DMS153 (cell line): ENCODE measurements around the gene KRTAP10-4.
"Not testable (repeated sequence)": the region's sequence is repeated elsewhere in the genome, so short reads cannot be mapped to it uniquely, and the experiment has no call there.

Experiments
- DNase-seq: peaks from one replicate; lab custom pipeline; 2025; lab: John Stamatoyannopoulos, UW

Gene KRTAP10-4

DNA sequence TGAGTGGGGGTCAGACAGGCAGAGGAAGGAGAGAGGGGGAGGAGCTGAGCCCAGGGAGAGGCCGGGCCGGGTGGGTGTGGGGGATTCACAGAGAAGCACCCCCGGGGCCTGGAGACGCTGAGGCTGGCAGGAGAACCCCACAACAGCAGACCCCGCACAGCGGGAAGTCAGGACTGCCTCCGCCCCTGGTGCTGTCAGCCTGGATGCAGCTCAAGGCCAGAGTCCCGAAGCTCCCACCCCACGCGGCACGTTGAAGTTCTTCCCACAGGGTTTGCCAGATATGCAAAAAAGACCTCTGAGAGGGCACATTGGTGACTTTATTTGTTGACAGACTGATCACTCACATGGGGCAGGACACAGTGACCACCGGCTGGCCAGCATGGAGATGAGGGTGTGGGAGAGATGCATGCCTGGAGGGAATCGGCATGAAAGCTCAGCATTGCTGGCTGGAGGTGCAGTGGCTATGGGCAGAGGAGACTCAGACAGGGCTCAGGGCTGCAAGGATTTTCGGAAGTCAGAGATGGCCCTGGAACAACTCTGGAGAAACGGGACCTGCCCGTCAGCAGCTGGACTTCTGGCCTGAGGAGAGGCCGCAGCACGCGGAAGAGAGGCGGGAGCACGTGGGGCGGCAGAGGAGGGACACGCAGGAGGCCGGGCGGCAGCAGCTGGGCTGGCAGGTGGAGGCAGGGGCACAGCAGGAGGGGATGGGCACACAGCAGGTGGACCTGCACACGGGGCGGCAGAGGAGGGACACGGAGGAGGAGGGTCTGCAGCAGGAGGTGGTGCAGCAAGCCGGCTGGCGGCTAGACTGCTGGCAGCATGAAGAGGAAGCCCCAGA lies 15.8 kb upstream of the KRTAP10-4 start:
- DNase-seq, result no peak

GRCh38 chr21:44558329-44558675 lies 15.2 kb upstream of the KRTAP10-4 start:
- not testable (repeated sequence) for DNase-seq

- DNase-seq, result no peak
These were observed 14.8 kb upstream of the KRTAP10-4 start, which contains the start of gene KRTAP10-3 for GRCh38 chr21:44558695-44559094. Gene KRTAP10-3 (minus strand): TSS chr21:44558795. CDS start chr21:44558715, 80 bp downstream.

DNA sequence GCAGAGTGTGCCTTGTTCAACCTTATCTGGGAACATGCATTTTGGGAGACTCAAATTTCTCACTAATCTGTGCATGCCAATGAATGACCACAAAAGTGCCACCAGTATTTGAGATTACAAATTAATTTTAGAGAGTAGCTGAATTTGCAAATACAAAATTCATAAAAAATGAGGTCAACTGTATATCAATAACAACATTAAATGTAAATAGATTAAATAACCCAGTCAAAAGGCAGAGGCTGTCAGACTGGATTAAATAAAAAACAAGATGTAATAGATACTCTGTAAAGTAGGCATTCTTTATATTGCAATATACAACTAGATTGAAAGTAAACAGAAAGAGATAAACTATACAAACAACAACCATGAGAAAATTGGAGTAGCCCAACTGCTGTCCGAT lies 9.4 kb upstream of the KRTAP10-4 start:
- DNase-seq, result no peak

DNA sequence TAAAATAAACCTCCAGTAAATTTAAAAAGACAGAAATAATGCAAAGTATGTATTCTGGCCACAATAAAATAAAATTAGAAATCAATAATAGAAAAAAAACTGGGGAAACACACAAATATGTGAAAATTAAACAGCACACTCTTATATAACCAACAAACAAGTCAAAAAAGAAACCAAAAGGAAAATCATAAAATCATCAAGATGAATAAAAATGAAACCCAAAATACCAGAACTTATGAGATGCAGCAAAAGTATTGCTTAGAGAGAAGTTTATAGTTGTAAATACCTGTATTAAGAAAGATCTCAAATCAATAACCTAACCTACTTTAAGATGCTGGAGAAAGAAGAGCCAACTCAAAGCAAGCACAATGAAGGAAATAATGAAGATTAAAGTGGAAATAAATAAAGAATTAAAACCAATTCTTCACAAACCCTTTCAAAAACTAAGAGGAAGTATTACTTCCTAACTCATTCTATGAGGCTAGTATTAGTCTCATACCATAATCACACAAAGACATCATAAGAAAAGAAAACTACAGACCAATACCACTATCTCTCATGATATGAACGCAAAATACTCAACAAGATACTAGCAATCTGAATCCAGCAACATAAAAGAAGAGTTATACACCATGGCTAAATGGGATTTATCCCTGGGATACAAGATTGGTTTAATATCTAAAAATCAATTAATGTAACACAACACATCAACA lies 8.5 kb upstream of the KRTAP10-4 start:
- DNase-seq, result no peak

DNA sequence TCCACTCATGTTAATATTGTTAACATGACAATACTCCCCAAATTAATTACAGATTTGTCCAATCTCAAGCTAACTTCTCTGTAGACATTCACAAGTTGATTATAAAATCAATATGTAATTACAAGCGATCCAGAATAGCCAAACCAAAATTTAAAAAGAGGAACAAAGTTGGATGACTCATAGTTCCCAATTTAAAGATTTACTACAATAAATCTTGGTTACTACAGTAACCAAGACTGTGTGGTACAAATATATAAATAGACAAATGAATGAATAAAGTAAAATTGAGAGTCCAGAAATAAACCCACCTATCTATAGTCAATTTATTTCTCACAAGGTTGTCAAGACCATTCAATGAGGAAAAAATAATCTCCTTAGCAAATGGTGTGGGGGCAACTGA lies 7.1 kb upstream of the KRTAP10-4 start:
- DNase-seq, result no peak

DNA sequence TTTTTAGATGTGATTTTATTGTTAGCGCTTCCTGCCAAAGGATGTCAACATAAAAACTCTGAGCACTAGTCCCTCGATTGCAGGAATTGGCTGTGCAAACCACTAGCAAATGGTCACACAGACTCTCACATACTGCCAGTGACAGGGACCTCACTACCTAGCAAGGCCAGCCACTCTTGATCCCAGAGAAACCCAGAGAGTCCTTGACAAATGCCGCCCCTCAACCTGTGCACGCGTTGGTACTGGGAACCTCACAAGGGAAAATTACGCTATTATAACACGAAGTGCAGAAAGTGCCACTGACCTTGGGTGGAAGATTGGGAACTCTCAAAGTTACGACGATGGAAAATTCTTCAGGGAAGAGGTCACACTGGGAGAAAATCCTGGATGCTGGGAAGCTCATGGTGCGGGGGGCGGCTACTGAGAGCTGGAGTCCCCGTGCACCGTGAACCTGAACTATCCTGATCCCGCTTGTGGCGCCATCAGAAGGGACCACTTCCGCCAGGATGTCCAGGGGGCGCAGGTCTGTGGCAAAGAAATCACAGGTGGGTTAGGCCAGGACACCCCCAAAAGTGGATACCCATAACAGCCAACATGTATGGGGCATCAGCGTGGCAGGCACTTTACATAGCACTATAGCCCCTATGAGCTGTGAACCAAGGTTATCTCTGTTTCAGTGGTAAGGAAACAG lies 5.9 kb upstream of the KRTAP10-4 start:
- DNase-seq, result no peak

GRCh38 chr21:44568261-44568660 lies 5.3 kb upstream of the KRTAP10-4 start:
- DNase-seq, result no peak

- DNase-seq, result no peak
These were observed 4.6 kb upstream of the KRTAP10-4 start for GRCh38 chr21:44568667-44569556.

DNA sequence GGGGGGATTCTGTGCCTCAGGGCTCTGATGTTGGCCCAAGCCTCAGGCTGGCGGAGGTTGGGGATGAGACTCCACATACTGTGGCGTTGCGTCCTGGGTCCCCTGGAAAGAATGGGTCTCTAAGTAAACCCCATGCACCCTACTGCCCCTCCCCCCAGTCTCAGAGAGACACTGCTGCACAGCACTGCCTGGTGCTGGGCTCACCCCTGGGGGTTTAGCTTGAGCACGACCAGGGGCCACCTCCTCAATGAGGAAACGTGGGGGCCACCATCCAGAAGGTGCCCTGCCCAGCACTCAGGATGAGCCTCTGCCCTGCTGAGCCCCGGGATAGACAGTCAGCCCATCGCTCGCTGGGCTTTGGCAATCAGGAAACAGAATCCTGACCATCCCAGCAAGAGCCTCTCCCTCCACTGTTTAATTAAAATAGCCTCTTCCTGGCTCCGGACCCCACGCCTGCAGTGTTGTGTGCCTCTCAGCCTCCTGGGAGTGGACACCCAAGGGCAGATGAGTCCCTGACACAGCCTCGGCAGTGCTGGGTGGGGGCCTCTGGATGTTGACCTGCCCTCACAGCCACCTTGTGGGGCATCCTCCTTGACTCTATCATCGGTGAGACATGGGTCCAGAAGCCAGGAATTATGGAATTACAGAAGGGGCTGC lies 3.5 kb upstream of the KRTAP10-4 start:
- DNase-seq, result no peak

DNA sequence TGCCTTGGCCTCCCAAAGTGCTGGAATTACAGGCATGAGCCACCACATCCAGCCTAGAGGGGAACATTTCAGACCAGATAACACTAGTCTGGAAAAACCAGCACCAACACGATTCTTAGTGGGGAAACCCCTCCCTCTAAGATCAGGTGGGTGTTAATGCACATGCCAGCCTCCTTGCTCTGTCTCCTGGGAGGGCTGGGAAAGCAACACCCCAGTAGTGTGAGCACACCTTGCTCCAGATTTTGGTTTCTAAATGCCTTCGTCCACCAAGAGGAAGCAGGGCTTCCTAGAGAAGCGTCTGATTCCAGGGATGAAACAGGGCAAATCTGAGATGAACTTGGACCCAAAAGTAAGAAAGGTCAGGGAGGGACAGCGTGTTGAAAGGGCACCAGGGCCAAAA lies 2.2 kb upstream of the KRTAP10-4 start:
- no peak for DNase-seq

- no peak for DNase-seq
These were observed 1.4 kb upstream of the KRTAP10-4 start for GRCh38 chr21:44571844-44572782.

DNA sequence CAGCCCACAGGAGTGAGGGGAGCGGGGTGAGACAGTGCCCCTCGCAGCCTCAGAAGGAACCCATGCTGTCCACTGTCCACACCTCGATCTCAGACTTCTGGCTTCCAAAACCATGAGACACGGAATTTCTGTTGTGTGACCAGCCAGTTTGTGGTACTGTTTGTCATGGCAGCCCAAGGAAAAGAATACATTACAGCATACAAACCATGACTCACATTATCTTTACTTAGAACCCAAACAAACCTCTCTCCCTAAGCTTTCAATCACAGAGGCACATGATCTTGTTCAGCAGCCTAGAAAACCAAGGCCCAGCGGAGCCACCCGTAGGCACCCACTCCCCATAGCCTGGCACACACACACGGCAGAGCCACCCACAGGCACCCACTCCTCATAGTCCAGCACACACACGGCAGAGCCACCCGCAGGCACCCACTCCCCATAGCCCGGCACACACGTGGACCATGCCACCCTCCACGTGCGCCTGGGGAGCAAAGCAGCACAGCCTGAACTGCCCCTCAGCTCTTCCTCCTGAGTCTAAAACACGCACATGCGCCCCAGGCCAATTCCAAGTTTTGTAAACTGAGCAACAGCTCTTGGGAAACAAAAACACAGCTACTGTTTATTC lies 458 bp upstream of the KRTAP10-4 start:
- no peak for DNase-seq

DNA sequence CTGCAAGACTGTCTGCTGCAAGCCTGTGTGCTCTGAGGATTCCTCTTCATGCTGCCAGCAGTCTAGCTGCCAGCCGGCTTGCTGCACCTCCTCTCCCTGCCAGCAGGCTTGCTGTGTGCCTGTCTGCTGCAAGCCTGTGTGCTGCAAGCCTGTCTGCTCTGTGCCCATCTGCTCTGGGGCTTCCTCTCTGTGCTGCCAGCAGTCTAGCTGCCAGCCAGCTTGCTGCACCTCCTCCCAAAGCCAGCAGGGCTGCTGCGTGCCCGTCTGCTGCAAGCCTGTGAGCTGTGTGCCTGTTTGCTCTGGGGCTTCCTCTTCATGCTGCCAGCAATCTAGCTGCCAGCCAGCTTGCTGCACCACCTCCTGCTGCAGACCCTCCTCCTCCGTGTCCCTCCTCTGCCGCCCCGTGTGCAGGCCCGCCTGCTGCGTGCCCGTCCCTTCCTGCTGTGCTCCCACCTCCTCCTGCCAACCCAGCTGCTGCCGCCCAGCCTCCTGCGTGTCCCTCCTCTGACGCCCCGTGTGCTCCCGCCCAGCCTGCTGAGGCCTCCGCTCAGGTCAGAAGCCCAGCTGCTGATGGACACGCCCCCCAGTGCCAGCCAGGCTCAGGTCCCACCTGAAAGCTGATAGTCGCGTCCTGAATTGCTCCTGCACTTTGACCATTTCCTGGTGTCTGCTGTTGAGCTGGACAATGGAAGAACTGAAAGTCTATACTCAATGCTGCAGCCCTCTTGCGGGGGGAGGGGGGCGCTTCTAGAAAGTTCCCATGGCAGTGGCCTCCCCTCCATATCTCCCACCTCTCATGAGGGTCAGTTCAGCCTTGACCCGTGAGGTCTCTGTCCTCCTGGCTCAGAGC lies 1.2 kb downstream of the KRTAP10-4 start:
- DNase-seq, result no peak

DNA sequence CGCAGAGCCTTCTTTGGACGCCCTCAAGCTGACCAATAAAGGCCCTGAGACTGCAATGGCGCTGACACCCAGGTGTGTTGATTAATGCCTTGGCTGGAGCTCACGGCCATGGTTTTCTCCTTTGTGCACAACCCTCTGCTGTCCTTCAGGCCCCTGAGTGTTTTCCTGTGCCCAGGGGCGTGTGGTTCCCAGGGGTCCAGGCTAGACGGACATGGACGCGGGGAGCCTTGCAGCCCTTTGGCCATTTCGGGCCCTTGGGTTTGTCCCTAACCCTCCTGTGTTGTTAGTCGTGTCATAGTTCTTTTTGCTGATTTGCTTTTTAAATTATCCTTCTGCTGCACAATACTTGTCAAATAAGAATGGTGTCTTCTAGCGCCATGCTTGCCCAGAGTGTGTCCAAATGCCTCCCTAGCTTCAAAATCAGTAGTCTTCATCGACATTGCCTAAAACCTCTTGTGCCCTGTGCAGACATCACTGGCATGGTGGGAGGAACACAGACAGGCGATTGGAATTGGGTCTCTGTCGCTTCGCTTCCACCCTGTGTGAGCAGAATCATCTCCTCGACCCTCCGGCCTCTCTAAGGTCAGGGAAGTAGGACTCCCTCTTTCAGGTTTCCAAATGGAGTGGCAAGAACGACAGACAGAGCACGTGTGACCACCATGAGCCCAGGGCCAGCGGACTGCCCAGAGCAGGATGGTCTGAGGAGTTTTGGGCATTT lies 1.9 kb downstream of the KRTAP10-4 start:
- no peak for DNase-seq

DNA sequence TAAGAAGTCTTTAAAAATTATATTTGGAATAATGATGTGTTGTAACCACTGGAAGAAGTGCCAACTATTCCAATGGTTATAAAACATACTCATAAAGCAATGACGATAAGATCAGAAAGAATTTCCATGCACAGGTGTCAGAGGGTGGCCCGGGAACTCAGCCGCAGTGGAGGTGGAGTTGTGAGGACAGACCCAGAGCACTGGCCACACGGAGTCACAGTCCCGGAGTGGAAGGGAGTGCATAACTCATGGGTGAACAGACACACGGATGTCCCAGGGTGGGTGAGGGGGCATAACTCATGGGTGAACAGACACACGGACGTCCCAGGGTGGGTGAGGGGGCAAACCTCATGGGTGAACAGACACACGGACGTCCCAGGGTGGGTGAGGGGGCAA lies 2.5 kb downstream of the KRTAP10-4 start:
- no peak for DNase-seq

GRCh38 chr21:44578371-44579055 lies 5.0 kb downstream of the KRTAP10-4 start:
- DNase-seq, result no peak
